HG03025 (cell line): Measurements from ENCODE around the gene CLEC19A.

Experiments used
- ATAC-seq: cut with Tn5 transposase; IDR thresholded peaks from one replicate; pipeline ENCODE4 v1.9.1; 2021; ENCODE audit warnings: mild to moderate bottlenecking, moderate library complexity; ENCODE audit not compliant: unreplicated experiment, low FRiP score

The CLEC19A gene

DNA sequence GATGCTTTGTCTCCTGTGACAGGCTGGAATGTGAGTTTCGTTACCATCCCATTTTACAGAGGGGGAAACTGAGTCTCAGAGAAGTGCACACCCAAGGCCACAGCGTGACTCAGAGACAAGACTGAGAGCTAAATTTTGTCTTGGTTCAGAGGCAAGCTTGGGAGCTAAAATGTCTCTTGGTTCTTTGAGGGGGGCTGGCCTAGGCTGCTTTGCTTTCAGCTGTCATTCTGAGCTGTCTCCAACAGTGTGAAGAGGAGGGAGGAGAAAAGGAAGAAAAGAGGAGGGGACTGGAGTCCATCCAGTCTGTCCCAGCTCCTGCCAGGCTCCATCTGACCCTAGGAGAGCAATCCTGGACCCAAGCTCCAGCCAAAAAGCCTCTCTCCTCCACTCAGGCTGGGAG is at the start of gene CLEC19A:
CLEC19A (plus strand) TSS at position 301 of the 400 bp plus-strand sequence. CDS start 121 bp downstream, outside the sequence.
- no peak for ATAC-seq

- no peak for ATAC-seq
Observed at GRCh38 chr16:19235886-19236285, 49.6 kb upstream of the CLEC19A start.

DNA sequence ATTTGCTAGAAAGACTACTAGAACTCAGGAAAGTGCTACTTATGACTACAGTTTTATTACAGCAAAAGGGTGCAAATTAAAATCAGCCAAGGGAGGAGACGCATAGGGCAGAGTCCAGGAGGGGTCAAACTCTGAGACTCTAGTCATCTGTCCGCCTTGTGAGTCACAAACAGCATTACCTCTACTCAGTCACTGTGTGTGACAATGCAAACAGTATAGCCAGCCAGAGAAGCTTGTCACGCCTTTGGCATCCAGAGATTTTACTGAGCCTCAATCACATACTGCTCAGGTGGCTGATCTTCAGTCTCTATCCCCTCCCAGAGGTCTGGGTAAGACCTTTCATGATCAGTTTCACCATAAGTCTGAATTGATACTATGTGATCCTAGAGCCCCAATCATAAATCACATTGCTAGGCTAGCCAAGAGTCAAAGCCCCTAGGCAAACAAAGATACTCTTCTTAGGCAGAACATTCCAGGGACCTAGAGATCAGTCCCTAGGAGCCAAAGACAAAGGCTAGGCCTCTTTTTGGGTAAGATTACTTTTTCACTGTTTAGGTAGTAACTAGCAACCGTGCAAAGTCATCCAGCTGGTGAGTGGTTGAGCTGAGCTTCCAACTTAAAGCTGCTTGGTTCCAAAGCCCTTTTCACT is 48.8 kb upstream of the CLEC19A start:
- no peak for ATAC-seq

- no peak for ATAC-seq
Observed at GRCh38 chr16:19238406-19238805, 47.1 kb upstream of the CLEC19A start.

GRCh38 chr16:19239511-19240155 is 45.9 kb upstream of the CLEC19A start:
- no peak for ATAC-seq

DNA sequence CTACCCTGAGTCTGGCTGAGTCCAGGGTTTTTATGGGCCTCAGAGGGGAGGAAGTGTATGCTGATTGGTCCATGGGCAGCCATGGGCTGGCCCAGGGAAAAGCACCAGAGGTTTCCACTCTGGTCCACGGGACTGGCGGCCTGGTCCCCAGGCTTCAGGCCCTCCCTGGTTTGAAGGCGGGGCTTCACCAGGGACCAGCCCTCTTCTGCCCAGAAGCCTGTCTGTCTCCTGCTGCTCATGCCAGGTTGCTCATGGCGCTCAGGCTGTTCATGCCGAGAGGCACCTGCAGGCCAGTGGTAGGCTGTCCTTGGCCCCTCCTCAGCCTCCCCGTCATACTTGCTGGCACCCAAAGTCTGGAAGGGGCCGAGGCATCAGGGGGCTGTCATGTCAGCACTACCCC is 45.0 kb upstream of the CLEC19A start:
- no peak for ATAC-seq

GRCh38 chr16:19241512-19241911 is 44.0 kb upstream of the CLEC19A start:
- ATAC-seq = no peak

DNA sequence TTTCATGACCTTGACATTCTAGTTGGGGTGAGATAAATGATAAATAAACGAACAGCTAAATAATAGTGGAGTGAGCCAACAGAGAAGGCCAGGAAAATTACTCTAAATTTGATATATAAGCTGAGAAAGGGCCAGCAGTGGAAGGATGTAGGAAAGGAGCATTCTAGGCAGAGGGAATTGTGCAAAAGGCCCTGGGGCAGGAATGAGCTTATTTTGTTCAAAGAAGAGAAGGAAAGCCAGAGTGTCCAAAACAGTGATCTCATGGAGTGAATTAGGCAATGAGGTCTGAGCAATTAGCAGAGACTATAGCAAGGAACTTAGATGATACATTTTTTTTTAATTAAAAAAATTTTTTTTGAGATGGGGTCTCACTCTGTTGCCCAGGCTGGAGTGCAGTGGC is 43.3 kb upstream of the CLEC19A start:
- no peak for ATAC-seq

GRCh38 chr16:19242987-19243575 is 42.5 kb upstream of the CLEC19A start:
- no peak for ATAC-seq

GRCh38 chr16:19245326-19245925 is 40.1 kb upstream of the CLEC19A start:
- ATAC-seq = no peak

- ATAC-seq = no peak
Observed at GRCh38 chr16:19252904-19253303, 32.6 kb upstream of the CLEC19A start.

GRCh38 chr16:19254611-19255010 is 30.9 kb upstream of the CLEC19A start:
- no peak for ATAC-seq

DNA sequence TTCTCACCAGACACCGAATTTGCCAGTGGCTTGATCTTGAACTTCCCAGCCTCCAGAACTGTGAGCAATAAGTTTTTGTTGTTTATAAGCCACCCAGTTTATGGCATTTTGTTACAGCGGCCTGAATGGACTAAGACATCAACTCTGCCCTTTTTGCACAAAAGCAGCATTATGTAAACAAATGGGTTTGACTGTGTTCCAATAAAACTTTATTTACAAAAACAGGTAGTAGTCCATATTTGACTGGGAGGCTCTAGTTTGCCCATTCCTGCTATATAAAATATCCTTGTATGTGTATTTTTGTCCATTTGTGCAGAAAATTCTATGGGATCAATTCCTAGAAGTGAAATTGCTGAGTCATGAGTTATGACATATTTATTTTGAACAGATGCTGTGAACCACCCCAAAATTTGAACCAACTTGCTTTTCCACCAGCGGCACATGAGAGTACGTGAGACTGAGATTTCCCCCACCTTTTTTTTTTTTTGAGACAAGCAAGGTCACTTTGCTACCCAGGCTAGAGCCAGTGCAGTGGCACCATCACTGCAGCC is 21.3 kb upstream of the CLEC19A start:
- ATAC-seq = no peak

DNA sequence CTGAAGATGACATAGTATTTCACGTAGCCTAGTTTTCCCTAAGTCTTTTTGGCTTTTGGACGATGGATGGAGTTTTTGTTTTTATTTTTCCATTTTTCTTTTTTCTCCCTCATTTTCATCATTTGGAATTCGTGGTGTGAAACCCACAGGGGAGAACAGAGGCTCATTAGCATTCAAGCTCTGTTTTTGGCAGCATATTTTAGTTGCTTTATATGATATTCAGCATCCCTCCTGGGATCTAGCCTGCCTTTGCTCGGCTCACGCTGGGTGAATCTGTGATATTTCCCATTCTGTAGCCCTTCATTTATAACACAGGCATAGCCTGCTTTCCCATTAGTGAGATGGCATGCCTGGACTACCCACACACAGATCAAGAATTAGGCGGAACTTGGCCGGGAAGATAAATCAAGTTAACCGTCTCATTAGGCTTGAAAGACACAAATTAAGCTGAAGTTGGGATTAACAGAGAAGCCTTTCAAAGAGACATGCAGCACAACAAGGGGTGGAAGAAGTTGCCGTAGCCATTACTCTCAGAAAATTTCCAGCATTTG is 20.1 kb upstream of the CLEC19A start:
- no peak for ATAC-seq

DNA sequence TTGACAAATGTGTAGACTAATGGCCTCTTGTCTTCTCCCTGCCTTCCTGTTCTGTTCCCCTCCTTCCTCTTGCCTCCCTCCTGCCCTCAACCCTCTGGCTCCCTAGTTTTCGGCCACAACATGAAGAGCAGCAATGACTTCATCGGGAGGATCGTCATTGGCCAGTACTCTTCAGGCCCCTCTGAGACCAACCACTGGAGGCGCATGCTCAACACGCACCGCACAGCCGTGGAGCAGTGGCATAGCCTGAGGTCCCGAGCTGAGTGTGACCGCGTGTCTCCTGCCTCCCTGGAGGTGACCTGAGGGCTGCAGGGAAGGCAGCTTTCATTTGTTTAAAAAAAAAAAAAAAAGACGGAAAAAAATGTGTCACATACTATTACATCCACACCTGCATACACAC is 18.8 kb upstream of the CLEC19A start:
- no peak for ATAC-seq

GRCh38 chr16:19269098-19269497 is 16.4 kb upstream of the CLEC19A start:
- no peak for ATAC-seq

GRCh38 chr16:19274165-19274797 is 11.2 kb upstream of the CLEC19A start:
- no peak for ATAC-seq

GRCh38 chr16:19278403-19278802 is 7.1 kb upstream of the CLEC19A start:
- ATAC-seq = no peak

GRCh38 chr16:19281246-19281645 is 4.3 kb upstream of the CLEC19A start:
- no peak for ATAC-seq

DNA sequence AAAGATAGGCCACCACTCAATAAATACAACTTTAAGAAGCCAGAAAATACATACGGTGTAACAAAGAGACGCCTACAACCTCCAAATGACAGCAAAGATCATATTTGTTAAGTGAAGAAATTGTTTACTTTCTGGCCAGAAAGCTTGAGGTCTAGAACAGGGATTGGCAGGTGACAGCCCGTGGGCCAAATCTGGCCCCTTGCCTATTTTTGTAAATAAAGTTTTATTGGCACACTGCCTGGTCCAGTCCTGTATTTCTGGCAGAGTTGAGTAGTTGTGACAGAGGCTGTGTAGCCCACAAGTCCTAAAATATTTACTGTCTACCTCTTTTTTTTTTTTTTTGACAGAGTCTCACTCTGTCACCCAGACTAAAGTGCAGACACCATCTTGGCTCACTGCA is 3.4 kb upstream of the CLEC19A start:
- ATAC-seq = no peak

GRCh38 chr16:19283637-19284036 is 1.9 kb upstream of the CLEC19A start:
- ATAC-seq = no peak
